H9 (cell line): Measurements from ENCODE around the gene ST3GAL5. TPM values are rescaled to one million over a fixed set of nuclear protein-coding genes. Genes with fewer than 3 reads are reported as not detected.

Source experiments
- DNase-seq: peaks from one replicate; pipeline ENCODE4 v3.0.0-alpha.2; 2017
- H2AFZ ChIP-seq: one replicate; pipeline ENCODE4 v1.6.1; 2013; ENCODE audit warnings: mild to moderate bottlenecking, low read length, control low read depth, moderate library complexity
- H2AK5ac ChIP-seq: 2 replicates; pipeline ENCODE4 v1.6.1; 2013; ENCODE audit warnings: low read length, control low read depth, mixed read lengths; ENCODE audit not compliant: insufficient read length
- H2BK120ac ChIP-seq: one replicate; pipeline ENCODE4 v1.6.1; 2013; ENCODE audit warnings: low read depth, mild to moderate bottlenecking, low read length, control low read depth, inconsistent platforms; ENCODE audit not compliant: poor library complexity, severe bottlenecking
- H2BK12ac ChIP-seq: 2 replicates; pipeline ENCODE4 v1.6.1; 2013; ENCODE audit warnings: low read length, control low read depth, mixed read lengths, low read depth; ENCODE audit not compliant: insufficient read length
- H2BK15ac ChIP-seq: 2 replicates; pipeline ENCODE4 v1.6.1; 2013; ENCODE audit warnings: low read depth, low read length, control low read depth
- H2BK20ac ChIP-seq: one replicate; pipeline ENCODE4 v1.6.1; 2013; ENCODE audit warnings: low read depth, mild to moderate bottlenecking, low read length, control low read depth, inconsistent platforms; ENCODE audit not compliant: poor library complexity, severe bottlenecking
- H2BK5ac ChIP-seq: 2 replicates; pipeline ENCODE4 v1.6.1; 2013; ENCODE audit warnings: low read length, control low read depth, mixed read lengths; ENCODE audit not compliant: insufficient read length
- H3K14ac ChIP-seq: 2 replicates; pipeline ENCODE4 v1.6.1; 2013; ENCODE audit warnings: low read length, control low read depth; ENCODE audit not compliant: insufficient read depth
- H3K18ac ChIP-seq: 2 replicates; pipeline ENCODE4 v1.6.1; 2013; ENCODE audit warnings: low read depth, mild to moderate bottlenecking, mixed read lengths, low read length, control low read depth; ENCODE audit not compliant: insufficient read length
- H3K23ac ChIP-seq: 2 replicates; pipeline ENCODE4 v1.6.1; 2013; ENCODE audit warnings: low read length, control low read depth, mixed read lengths, low read depth; ENCODE audit not compliant: insufficient read length
- H3K23me2 ChIP-seq: 2 replicates; pipeline ENCODE4 v1.6.1; 2013; ENCODE audit warnings: low read depth, mild to moderate bottlenecking, mixed read lengths, low read length, control low read depth; ENCODE audit not compliant: insufficient read length, poor library complexity, severe bottlenecking
- H3K27ac ChIP-seq: 2 replicates; pipeline ENCODE4 v1.5.1; 2013; ENCODE audit warnings: low read length, control low read depth, mixed read lengths, low read depth; ENCODE audit not compliant: insufficient read length
- H3K27me3 ChIP-seq: 2 replicates; pipeline ENCODE4 v1.6.1; 2013; ENCODE audit warnings: low read length, control low read depth, inconsistent platforms; ENCODE audit not compliant: insufficient read depth
- H3K4ac ChIP-seq: 2 replicates; pipeline ENCODE4 v1.6.1; 2013; ENCODE audit warnings: low read depth, mild to moderate bottlenecking, control low read depth, inconsistent platforms, low read length, moderate library complexity
- H3K4me1 ChIP-seq: 2 replicates; pipeline ENCODE4 v1.6.1; 2013; ENCODE audit warnings: low read length, control low read depth, inconsistent platforms; ENCODE audit not compliant: insufficient read depth
- H3K4me2 ChIP-seq: 2 replicates; pipeline ENCODE4 v1.6.1; 2013; ENCODE audit warnings: low read length, control low read depth, mixed read lengths; ENCODE audit not compliant: insufficient read length, insufficient read depth
- H3K56ac ChIP-seq: 2 replicates; pipeline ENCODE4 v1.6.1; 2013; ENCODE audit warnings: low read depth, mild to moderate bottlenecking, mixed read lengths, low read length, control low read depth; ENCODE audit not compliant: insufficient read length
- H3K79me1 ChIP-seq: 2 replicates; pipeline ENCODE4 v1.6.1; 2013; ENCODE audit warnings: low read depth, mild to moderate bottlenecking, moderate library complexity, low read length, control low read depth, inconsistent platforms; ENCODE audit not compliant: insufficient read depth, poor library complexity, severe bottlenecking
- H3K79me2 ChIP-seq: 2 replicates; pipeline ENCODE4 v1.6.1; 2013; ENCODE audit warnings: low read length, control low read depth, inconsistent platforms; ENCODE audit not compliant: insufficient read depth
- H3K9ac ChIP-seq: 2 replicates; pipeline ENCODE4 v1.6.1; 2013; ENCODE audit warnings: low read length, control low read depth, mixed read lengths; ENCODE audit not compliant: insufficient read length; ENCODE audit errors: extremely low read depth
- H3K9me3 ChIP-seq: one replicate; pipeline ENCODE4 v1.6.1; 2013; ENCODE audit warnings: low read depth, low read length, inconsistent platforms; ENCODE audit not compliant: control insufficient read depth
- H3T11ph ChIP-seq: one replicate; pipeline ENCODE4 v1.6.1; 2013; ENCODE audit warnings: mild to moderate bottlenecking, low read length, control low read depth, inconsistent platforms
- H4K20me1 ChIP-seq: one replicate; pipeline ENCODE4 v1.6.1; 2013; ENCODE audit not compliant: control insufficient read depth, insufficient read length, insufficient read depth
- H4K5ac ChIP-seq: 2 replicates; pipeline ENCODE4 v1.6.1; 2013; ENCODE audit warnings: low read depth, mild to moderate bottlenecking, mixed read lengths, low read length, control low read depth; ENCODE audit not compliant: insufficient read length
- H4K8ac ChIP-seq: replicated peaks from 2 replicates; pipeline ENCODE4 v1.6.1; 2013; ENCODE audit warnings: low read length, control low read depth, mixed read lengths, low read depth; ENCODE audit not compliant: insufficient read length
- H4K91ac ChIP-seq: 2 replicates; pipeline ENCODE4 v1.6.1; 2013; ENCODE audit warnings: low read depth, mild to moderate bottlenecking, moderate library complexity, mixed read lengths, low read length, control low read depth; ENCODE audit not compliant: insufficient read length
- H3K27ac Mint-ChIP-seq, 3 experiments: 2 replicates in 2 of 3; 3 replicates in 1 of 3; pipeline ENCODE4 v1.8.0; 2020 to 2021; ENCODE audit warnings: mixed read lengths in 3 of 3, mild to moderate bottlenecking in 1 of 3, moderate library complexity in 1 of 3
- H3K27me3 Mint-ChIP-seq: 2 replicates; pipeline ENCODE4 v1.8.0; 2021; ENCODE audit warnings: low read depth, mild to moderate bottlenecking, moderate library complexity, mixed read lengths
- H3K36me3 Mint-ChIP-seq, 3 experiments: 2 replicates in 2 of 3; 3 replicates in 1 of 3; pipeline ENCODE4 v1.8.0; 2020 to 2021; ENCODE audit warnings: low read depth in 3 of 3, mixed read lengths in 3 of 3; ENCODE audit not compliant: insufficient read depth in 1 of 3
- H3K4me1 Mint-ChIP-seq, 2 experiments: 2 replicates each; pipeline ENCODE4 v1.8.0; 2020; ENCODE audit warnings: mixed read lengths in 2 of 2
- H3K4me3 Mint-ChIP-seq, 2 experiments: 2 replicates in 1 of 2; 3 replicates in 1 of 2; pipeline ENCODE4 v1.8.0; 2020 to 2021; ENCODE audit warnings: mild to moderate bottlenecking in 2 of 2, mixed read lengths in 2 of 2, moderate library complexity in 1 of 2
- H3K9me3 Mint-ChIP-seq, 2 experiments: 2 replicates in 1 of 2; 3 replicates in 1 of 2; pipeline ENCODE4 v1.8.0; 2020; ENCODE audit warnings: mild to moderate bottlenecking in 2 of 2, mixed read lengths in 2 of 2, moderate library complexity in 1 of 2
- CTCF ChIP-seq: fragments of 200-600 bp; sonication (generic); conservative IDR thresholded peaks from 3 replicates; pipeline ENCODE4 v1.8.0; 2021; ENCODE audit warnings: antibody characterized with exemption, mild to moderate bottlenecking
- WGBS: extraction: QIAGEN DNeasy Blood & Tissue Kit; methylation state at CpG from one replicate; pipeline ENCODE4 v1.1.7; 2013; ENCODE audit warnings: missing lambda C conversion rate, low lambda C conversion rate, mixed read lengths; ENCODE audit not compliant: insufficient read length; ENCODE audit errors: extremely low coverage; 5-methylcytosine and 5-hydroxymethylcytosine counted together
- total RNA-seq: library from RNA; stranded (reverse); gene quantifications from 2 replicates; pipeline ENCODE4 v1.2.1, GENCODE V29; 2021

Gene ST3GAL5
- total RNA-seq, 1 experiment from 2014 or later: 3.3 TPM

GRCh38 chr2:85806358-85807118 is 82.3 kb downstream of the ST3GAL5 start:
- Histone ChIP-seq H3K9me3 (no peaks in the 10 kb centered on the region), H4K20me1 (no peaks in the 10 kb centered on the region), H3K14ac (no peak overlapping the region), H3K9ac (no peak overlapping the region), H3K18ac (no peak overlapping the region), H4K91ac (no peak overlapping the region), H3K4me1 (no peaks in the 10 kb centered on the region; the same call in 1 of the 2 replicates), H2BK12ac (no peak overlapping the region), H3K27ac (no peak overlapping the region), H2BK15ac (no peak overlapping the region), H3K23ac (no peak overlapping the region), H3T11ph (no peak overlapping the region), H4K8ac (no peak overlapping the region), H3K56ac (no peak overlapping the region), H3K79me2 (no peaks in the 10 kb centered on the region), H3K23me2 (no peaks in the 10 kb centered on the region), H2BK20ac (no peak overlapping the region), H4K5ac (no peak overlapping the region), H2AK5ac (no peak overlapping the region), H2AFZ (no peak overlapping the region), H2BK5ac (no peak overlapping the region), H3K79me1 (no peaks in the 10 kb centered on the region), H2BK120ac (no peak overlapping the region), H3K27me3 (no peaks in the 10 kb centered on the region), H3K4ac (no peak overlapping the region), H3K4me2 (no peak overlapping the region)
- no CpG with 5 or more reads among the region's 4 CpGs for WGBS
- Mint-ChIP-seq H3K27ac (no peak overlapping the region), H3K9me3 (peaks cover 0 to 4% of the 10 kb centered on the region in 2 experiments; a peak in 1 of 5 replicates), H3K36me3 (no peaks in the 10 kb centered on the region), H3K27me3 (peaks cover 3% of the 10 kb centered on the region; the same call in 1 of the 2 replicates), H3K4me3 (no peak overlapping the region), H3K4me1 (0 out of 4 replicates have a peak, but pooled peaks cover 0 to 2% of the 10 kb centered on the region in 2 experiments)
- TF ChIP-seq CTCF: no peak
- DNase-seq: no peak
